GM21381 (cell line): ENCODE data around the gene RPL22.

Experiments
- ATAC-seq: cut with Tn5 transposase; IDR thresholded peaks from one replicate; pipeline ENCODE4 v1.9.1; 2021; ENCODE audit warnings: mild to moderate bottlenecking, moderate library complexity; ENCODE audit not compliant: unreplicated experiment

The RPL22 gene

GRCh38 chr1:6157132-6157527 lies 42.3 kb downstream of the RPL22 start:
- no peak for ATAC-seq

DNA sequence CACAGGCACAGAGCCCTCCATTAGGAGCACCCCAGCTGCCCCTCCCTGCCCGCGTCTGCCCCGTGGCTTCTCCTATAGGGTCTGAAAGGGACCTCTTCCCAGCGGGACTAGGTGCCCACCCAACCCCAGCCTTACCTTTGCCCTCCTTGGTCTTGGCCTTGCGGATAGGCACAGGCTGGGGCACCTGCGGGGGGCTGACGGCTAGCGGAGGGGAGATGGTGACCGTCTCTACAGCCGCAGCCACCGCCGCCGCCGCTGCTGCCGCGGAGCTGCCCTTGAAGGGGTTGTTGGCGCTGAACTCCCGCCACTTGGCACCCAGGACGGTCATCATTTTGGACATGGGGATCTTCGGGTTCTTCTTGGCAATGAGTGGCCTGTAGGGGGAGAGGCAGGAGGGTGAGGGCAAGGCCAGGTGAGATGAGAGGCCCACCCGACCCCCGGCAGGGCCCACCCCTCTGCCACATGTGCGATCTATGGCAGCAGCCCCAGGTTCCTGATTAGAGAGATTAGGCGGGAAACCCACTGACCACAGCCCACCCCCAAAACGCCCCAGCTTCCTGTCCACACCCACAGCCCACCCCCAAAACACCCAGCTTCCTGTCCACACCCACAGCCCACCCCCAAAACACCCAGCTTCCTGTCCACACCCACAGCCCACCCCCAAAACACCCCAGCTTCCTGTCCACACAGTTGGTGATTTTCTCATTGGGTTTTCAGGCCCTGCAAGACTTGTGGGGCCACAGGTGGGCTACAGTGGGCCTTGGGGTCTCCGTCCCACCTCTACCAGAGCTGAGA lies 44.7 kb downstream of the RPL22 start:
- ATAC-seq = no peak

GRCh38 chr1:6152882-6153281 lies 46.5 kb downstream of the RPL22 start:
- ATAC-seq = no peak

GRCh38 chr1:6152181-6152580 lies 47.2 kb downstream of the RPL22 start:
- no peak for ATAC-seq

DNA sequence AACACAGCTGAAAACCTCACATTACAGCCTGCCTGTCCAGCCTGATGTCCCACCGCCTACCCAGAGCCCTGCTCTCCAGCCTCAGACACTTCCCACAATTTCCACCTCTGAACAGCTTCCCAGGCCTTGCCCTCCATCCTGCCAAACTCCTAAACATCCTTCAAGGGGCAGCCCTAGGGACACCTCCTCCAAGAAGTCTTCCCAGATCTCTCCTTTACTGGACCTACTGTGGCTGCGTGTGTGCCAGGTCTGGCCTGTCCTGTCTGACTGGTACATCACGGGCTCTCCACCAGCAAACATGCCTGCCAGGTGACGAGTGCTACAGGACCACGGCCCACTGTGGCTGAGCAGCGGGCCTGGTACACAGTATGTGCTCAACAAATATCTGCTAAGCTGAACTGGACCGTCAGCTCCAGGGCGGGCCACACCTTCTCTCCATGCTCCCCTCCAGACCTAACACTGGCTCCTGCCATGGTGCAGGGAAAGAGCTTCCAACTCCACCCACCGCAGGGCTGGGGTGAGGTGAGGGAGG lies 48.0 kb downstream of the RPL22 start:
- no peak for ATAC-seq

DNA sequence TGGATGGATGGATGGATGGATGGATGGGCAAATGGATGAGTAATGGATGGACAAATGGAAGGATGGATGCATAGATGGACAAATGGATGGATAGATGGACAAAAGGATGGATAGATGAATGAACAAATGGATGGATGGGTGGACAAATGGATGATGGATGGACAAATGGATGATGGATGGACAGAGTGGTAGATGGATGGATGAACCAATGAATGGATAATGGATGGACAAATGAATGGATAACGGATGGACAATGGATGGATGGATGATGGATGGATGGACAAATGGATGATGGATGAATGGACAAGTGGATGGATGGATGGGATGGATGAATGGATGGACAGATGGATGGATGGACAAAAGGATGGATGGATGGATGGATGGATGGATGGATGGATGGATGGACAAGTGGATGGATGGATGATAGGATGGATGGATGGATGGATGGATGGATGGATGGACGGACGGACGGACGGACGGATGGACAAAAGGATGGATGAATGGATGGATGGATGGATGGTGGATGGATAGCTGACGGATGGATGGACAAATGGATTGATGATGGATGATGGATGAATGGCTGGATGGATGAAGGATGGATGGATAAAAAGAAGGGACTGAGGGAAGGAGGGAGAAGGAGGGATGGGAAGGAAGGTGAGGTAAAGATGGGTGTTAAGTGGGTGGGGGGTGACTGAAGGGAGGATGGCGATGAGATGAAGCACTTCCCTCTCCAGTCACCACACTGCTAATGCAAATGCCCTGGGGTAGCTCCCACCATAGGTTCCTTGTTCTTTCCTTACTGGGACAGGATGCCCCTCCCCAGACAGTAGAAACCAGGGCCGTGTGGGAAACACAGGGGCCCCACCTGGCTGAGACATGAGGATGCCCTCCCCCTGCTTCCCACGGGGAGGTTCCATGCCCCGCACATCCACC lies 49.1 kb downstream of the RPL22 start:
- no peak for ATAC-seq

DNA sequence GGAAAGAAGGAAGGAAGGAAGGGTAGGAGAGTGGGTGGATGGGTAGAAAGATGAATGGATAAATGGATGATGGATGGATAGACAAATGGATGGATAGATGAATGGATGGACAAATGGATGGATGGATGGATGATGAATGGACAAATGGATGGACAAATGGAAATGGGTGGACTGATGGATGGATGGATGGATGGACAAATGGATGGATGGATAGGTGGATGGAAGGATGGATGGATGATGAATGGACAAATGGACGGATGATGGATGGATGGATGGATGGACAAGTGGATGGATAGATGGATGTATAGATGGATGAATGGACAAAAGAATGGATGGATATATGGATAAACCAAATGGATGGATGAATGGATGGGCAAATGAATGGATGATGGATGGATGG lies 49.8 kb downstream of the RPL22 start:
- no peak for ATAC-seq

GRCh38 chr1:6148497-6149241 lies 50.7 kb downstream of the RPL22 start:
- ATAC-seq = no peak

DNA sequence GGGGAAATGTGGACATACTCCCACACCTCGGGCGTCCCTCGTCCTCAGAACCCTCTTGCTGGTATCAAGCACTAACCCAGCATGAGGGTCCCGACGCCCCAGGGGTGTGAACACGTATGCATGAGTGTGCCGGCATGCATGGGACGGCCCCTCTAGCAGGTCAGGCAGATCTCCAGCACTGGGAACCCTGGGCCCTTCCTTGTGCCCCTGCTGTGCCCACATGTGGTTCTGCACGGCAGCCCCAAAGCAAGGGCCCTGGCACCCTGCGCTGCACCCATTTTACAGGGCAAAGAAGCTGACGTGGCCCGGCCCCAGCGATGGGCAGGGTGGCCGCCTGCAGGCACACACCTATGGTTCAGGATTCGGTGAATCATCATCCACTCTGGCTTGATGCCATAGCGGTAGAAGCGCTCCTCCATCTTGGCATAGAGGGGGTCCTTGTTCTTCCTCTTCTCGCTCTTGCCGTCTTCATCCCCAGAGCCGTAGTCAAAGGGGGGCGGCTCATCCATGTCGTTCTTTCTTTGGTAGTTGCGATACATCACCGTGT lies 53.5 kb downstream of the RPL22 start:
- ATAC-seq = no peak

- ATAC-seq = no peak
These were observed 54.0 kb downstream of the RPL22 start for GRCh38 chr1:6145396-6145750.

- ATAC-seq = no peak
These were observed 54.6 kb downstream of the RPL22 start for GRCh38 chr1:6144647-6145395.

DNA sequence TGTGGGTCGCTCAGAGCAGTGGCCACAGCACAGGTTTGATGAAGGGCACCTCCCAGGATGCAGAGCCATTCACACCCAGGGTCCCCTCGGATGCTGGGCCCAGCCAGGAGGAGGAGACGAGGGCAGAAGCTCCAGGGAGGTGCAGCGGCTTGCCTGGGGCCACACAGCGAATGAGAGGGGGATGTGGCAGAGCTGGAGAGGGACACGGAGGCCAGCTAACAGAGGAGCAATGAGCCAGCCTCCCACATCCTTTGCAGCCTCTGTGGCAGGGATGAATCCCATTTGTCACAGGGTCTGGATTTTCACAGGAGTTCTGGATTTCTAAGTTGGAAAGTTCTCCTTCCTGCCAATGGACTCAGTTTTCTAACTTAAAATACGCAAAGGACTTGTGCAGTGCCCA lies 55.2 kb downstream of the RPL22 start:
- no peak for ATAC-seq

DNA sequence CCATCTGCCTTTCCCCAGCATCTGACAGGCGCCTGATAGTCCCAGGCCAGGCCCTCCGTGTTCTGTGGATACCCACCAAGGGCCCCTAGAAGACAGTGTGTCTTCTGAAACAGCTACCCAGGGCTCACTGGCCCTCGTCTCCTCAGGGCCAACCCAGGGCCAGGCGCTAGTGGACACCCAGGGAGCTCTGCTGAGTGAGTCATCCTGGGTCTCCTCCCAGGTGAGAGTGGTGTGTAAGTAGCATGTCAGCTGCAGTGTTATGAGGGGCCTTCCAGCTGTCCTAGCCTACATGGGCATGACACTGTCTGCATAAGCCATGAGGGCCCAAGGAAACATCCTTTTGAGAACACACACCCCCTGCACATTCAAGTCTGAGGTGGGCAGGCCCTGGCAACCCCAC lies 56.0 kb downstream of the RPL22 start:
- no peak for ATAC-seq

GRCh38 chr1:6142734-6143133 lies 56.7 kb downstream of the RPL22 start:
- no peak for ATAC-seq

DNA sequence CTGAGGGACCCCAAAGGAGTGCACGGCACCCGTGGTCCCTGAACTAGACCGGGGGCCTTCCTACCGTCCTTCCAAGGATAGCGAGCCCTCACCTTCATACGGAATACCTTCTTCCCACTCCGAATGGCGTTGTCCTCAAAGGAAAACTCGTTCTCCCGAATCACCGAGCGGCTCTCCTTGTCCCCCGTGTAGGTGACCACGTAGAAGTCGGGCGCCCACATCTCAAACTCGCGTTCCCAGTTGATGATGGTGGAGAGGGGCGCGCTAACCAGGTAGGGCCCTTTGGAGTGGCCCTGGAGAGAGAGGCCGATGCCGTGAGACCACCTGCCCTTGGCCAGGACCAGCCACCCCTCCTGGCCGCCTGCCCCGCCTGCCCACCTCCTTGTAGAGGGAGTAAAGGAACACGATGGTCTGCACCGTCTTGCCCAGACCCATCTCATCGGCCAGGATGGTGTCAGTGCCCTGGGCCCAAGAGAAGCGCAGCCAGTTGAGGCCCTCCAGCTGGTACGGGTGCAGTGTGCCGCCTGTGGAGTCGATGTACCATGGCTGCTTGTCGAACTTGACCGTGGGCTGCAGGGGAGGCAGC lies 57.3 kb downstream of the RPL22 start:
- ATAC-seq = no peak

GRCh38 chr1:6141592-6141991 lies 57.8 kb downstream of the RPL22 start:
- no peak for ATAC-seq

DNA sequence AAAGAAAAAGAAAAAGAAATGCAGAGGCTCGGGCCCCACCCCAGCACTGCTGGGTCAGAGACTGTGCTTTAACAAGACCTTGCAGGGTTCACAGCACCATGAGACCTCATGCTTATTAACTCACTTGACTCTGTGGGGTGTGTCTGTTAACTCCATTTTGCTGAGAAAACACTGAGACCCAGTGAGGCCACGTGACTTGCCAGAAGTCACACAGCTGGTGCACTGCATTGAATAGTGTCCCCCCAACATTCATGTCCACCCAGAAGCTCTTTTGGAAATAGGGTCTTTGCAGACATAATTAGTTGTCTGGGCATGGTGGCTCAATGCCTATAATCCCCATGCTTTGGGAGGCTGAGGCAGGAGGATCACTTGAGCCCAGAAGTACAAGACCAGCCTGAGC lies 59.0 kb downstream of the RPL22 start:
- ATAC-seq = no peak

- ATAC-seq = no peak
These were observed 61.6 kb downstream of the RPL22 start for GRCh38 chr1:6137758-6138157.

GRCh38 chr1:6136516-6137220 lies 62.7 kb downstream of the RPL22 start:
- ATAC-seq = no peak
